ENCODE results near the gene SZT2.
"Not testable (repeated sequence)": the region's sequence is repeated elsewhere in the genome, so short reads cannot be mapped to it uniquely, and the experiment has no call there.

The SZT2 gene

GRCh38 chr1:43444151-43444828 is 54.6 kb downstream of the SZT2 start:
- DNase-seq: no peak

- no peak for DNase-seq
These were observed 55.1 kb downstream of the SZT2 start for GRCh38 chr1:43444836-43445235.

- DNase-seq: no peak
These were observed 56.1 kb downstream of the SZT2 start for GRCh38 chr1:43445606-43446387.

- DNase-seq: no peak
These were observed 56.7 kb downstream of the SZT2 start for GRCh38 chr1:43446388-43446740.

- no peak for DNase-seq
These were observed 57.5 kb downstream of the SZT2 start for GRCh38 chr1:43446881-43447835.

- DNase-seq: no peak
These were observed 58.4 kb downstream of the SZT2 start for GRCh38 chr1:43447891-43448708.

- no peak for DNase-seq
These were observed 59.4 kb downstream of the SZT2 start for GRCh38 chr1:43448955-43449707.

GRCh38 chr1:43449708-43450069 is 60.0 kb downstream of the SZT2 start:
- DNase-seq: no peak

GRCh38 chr1:43450251-43450941 is 60.7 kb downstream of the SZT2 start:
- DNase-seq: no peak

- no peak for DNase-seq
These were observed 61.5 kb downstream of the SZT2 start for GRCh38 chr1:43451157-43451591.

GRCh38 chr1:43451701-43452532 is 62.2 kb downstream of the SZT2 start:
- no peak for DNase-seq

- DNase-seq: peak; percentile 95
These were observed 63.2 kb downstream of the SZT2 start for GRCh38 chr1:43452789-43453441.

- peak; percentile 100 for DNase-seq
These were observed 64.0 kb downstream of the SZT2 start, which contains the start of gene HYI for GRCh38 chr1:43453442-43454269. Gene HYI, minus strand, starts transcription at chr1:43453931. Its CDS starts 138 bp downstream, at chr1:43453793.

- peak; percentile 100 for DNase-seq
These were observed 64.7 kb downstream of the SZT2 start for GRCh38 chr1:43454270-43455011.

GRCh38 chr1:43455213-43455889 is 65.7 kb downstream of the SZT2 start:
- DNase-seq: peak; percentile 92

- not testable (repeated sequence) for DNase-seq
These were observed 68.7 kb downstream of the SZT2 start for GRCh38 chr1:43458379-43458778.

Data from NCI-H510A treated with DMSO at 0.1 percent for 48 hours (cell line).